ENCODE measurements around the gene CSRNP2. TPM values are rescaled to one million over a fixed set of nuclear protein-coding genes. Genes with fewer than 3 reads are reported as not detected.
"Not testable (repeated sequence)": the region's sequence is repeated elsewhere in the genome, so short reads cannot be mapped to it uniquely, and the experiment has no call there.

CSRNP2 gene
- total RNA-seq, 4 donors from 2014 or later = 21.5 to 39.7 (median 28.9) TPM

- no peak overlapping the region for H3K4me3 ChIP-seq
- H3K27ac ChIP-seq = no peak overlapping the region
- no peaks in the 10 kb centered on the region for H3K36me3 ChIP-seq
- no peaks in the 10 kb centered on the region for H3K27me3 ChIP-seq
- no peaks in the 10 kb centered on the region for H3K9me3 ChIP-seq
- no peak for DNase-seq
- peaks cover 0 to 4% of the 10 kb centered on the region in 2 donors for H3K4me1 ChIP-seq
- TF ChIP-seq, protein P1, sequence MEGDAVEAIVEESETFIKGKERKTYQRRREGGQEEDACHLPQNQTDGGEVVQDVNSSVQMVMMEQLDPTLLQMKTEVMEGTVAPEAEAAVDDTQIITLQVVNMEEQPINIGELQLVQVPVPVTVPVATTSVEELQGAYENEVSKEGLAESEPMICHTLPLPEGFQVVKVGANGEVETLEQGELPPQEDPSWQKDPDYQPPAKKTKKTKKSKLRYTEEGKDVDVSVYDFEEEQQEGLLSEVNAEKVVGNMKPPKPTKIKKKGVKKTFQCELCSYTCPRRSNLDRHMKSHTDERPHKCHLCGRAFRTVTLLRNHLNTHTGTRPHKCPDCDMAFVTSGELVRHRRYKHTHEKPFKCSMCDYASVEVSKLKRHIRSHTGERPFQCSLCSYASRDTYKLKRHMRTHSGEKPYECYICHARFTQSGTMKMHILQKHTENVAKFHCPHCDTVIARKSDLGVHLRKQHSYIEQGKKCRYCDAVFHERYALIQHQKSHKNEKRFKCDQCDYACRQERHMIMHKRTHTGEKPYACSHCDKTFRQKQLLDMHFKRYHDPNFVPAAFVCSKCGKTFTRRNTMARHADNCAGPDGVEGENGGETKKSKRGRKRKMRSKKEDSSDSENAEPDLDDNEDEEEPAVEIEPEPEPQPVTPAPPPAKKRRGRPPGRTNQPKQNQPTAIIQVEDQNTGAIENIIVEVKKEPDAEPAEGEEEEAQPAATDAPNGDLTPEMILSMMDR (IDR thresholded peaks at IDR 0.05) = no peak
- no peak for TF ChIP-seq POLR2A (IDR thresholded peaks at IDR 0.05)
- intact Hi-C loops (cut with DNase I; ENCODE audit: low total_unique reads) = no loop called here
Measured at GRCh38 chr12:51080136-51080535, 3.3 kb downstream of the CSRNP2 start.

GRCh38 chr12:51078866-51079265, 4.5 kb downstream of the CSRNP2 start:
- H3K36me3 ChIP-seq; H3K4me1 ChIP-seq; DNase-seq; H3K9me3 ChIP-seq; H3K4me3 ChIP-seq; intact Hi-C loops (cut with DNase I; ENCODE audit: low total_unique reads); H3K27ac ChIP-seq; H3K27me3 ChIP-seq: not testable (repeated sequence)

DNA sequence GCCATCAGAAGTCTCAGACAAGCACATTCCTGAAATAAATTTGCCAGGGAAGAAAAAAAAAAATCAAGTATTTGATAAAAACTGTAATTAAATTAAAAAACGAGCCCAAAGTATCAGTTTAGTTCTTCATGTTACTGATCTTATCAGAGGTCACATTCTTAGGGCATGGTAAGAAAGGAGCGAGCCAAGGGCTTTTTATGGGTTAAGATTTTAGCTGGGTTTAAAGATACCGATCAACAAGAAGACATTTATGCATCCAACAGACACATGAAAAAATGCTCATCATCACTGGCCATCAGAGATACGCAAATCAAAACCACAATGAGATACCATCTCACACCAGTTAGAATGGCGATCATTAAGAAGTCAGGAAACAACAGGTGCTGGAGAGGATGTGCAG, 5.0 kb downstream of the CSRNP2 start:
- H3K4me1 ChIP-seq; H3K27me3 ChIP-seq; H3K27ac ChIP-seq; intact Hi-C loops (cut with DNase I; ENCODE audit: low total_unique reads); H3K9me3 ChIP-seq; H3K36me3 ChIP-seq; DNase-seq; H3K4me3 ChIP-seq: not testable (repeated sequence)

- intact Hi-C loops (cut with DNase I; ENCODE audit: low total_unique reads) = no loop called here
- no peak for DNase-seq
- no peaks in the 10 kb centered on the region for H3K27me3 ChIP-seq
- peaks cover 0 to 4% of the 10 kb centered on the region in 2 donors for H3K4me1 ChIP-seq
- H3K9me3 ChIP-seq = no peaks in the 10 kb centered on the region
- no peaks in the 10 kb centered on the region for H3K36me3 ChIP-seq
- H3K4me3 ChIP-seq = no peak overlapping the region
- H3K27ac ChIP-seq = no peak overlapping the region
- TF ChIP-seq, protein P1 (IDR thresholded peaks at IDR 0.05) = no peak
- no peak for TF ChIP-seq POLR2A (IDR thresholded peaks at IDR 0.05)
Measured at GRCh38 chr12:51077930-51078329, 5.5 kb downstream of the CSRNP2 start.

DNA sequence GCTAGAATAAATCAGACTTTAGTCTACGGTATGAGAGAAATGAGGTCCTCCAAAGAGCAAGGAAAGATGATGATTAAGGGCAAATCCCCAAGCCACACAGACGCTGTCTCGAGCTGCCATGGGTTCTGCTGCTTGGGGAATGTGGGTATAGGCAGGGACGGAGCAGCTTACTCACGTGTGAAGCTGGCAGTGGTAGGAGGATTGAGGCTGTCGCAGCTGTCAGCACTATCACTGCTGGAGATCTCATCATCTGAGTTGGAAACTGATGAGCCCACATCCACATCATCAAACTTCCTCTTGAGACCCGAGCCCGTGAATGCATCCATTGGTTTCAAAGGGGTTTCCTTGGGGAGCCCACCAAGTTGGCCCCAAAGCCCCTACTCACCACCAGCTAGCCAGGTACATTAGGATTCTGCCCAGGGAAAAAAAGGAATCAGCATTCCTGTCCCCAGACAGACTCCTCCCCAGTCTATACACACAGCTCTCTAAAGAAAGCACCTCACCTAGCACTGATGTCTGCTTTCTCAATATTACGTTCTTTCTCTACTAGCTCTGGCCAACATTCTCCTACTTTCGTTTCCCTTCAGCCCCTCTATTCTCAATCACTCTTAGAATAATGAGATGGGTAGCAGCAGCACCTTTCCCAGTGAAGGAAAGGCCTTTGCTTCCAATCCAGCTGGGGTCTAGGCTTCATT, 7.0 kb downstream of the CSRNP2 start:
- H3K27me3 ChIP-seq = no peaks in the 10 kb centered on the region
- DNase-seq = no peak
- H3K36me3 ChIP-seq = no peaks in the 10 kb centered on the region
- H3K4me3 ChIP-seq = no peak overlapping the region
- H3K9me3 ChIP-seq = no peaks in the 10 kb centered on the region
- H3K27ac ChIP-seq = no peak overlapping the region
- H3K4me1 ChIP-seq = peaks cover 0 to 4% of the 10 kb centered on the region in 2 donors
- TF ChIP-seq, protein P1 (IDR thresholded peaks at IDR 0.05) = no peak
- TF ChIP-seq POLR2A (IDR thresholded peaks at IDR 0.05) = no peak
- intact Hi-C loops (cut with DNase I; ENCODE audit: low total_unique reads) = no loop called here

- Histone ChIP-seq H3K4me1 (peaks cover 0 to 4% of the 10 kb centered on the region in 2 donors), H3K4me3 (no peak overlapping the region), H3K36me3 (no peaks in the 10 kb centered on the region), H3K9me3 (no peaks in the 10 kb centered on the region), H3K27ac (no peak overlapping the region), H3K27me3 (no peaks in the 10 kb centered on the region)
- no peak for DNase-seq
- intact Hi-C loops (cut with DNase I; ENCODE audit: low total_unique reads) = no loop called here
- TF ChIP-seq, protein P1 (IDR thresholded peaks at IDR 0.05) = no peak
- TF ChIP-seq POLR2A (IDR thresholded peaks at IDR 0.05) = no peak
Measured at GRCh38 chr12:51075390-51075789, 8.0 kb downstream of the CSRNP2 start.

Data from uterus (tissue), 4 donors.